HepG2 (cell line): ENCODE results near the gene CTNNBL1. TPM values are rescaled to one million over a fixed set of nuclear protein-coding genes. Genes with fewer than 3 reads are reported as not detected.

Source experiments
- GLMP ChIP-seq: sonication (generic); formaldehyde crosslinking; IDR thresholded peaks from 2 replicates; pipeline ENCODE4 v1.9.0; 2021; ENCODE audit warnings: missing genetic modification reagents, mild to moderate bottlenecking, borderline replicate concordance
- HMGA1 ChIP-seq: sonication (generic); formaldehyde crosslinking; conservative IDR thresholded peaks from 2 replicates; pipeline ENCODE4 v1.4.0; 2020; ENCODE audit warnings: missing genetic modification reagents
- HNF4G ChIP-seq, 2 experiments: sonication (generic) in 1 of 2; formaldehyde crosslinking in 1 of 2; IDR thresholded peaks; 2 replicates each; pipeline versions ENCODE4 v1.4.0 to v1.6.1; 2011 to 2020; ENCODE audit warnings: borderline replicate concordance in 2 of 2, low read depth in 2 of 2, mild to moderate bottlenecking in 2 of 2, low read length in 1 of 2, missing genetic modification reagents in 1 of 2, moderate library complexity in 1 of 2
- MAFK ChIP-seq, 2 experiments: IDR thresholded peaks in 1 of 2; conservative IDR thresholded peaks in 1 of 2; 2 replicates each; pipeline ENCODE4 v1.6.1; 2011; ENCODE audit warnings: improper control_type of control experiment in 2 of 2, low read length in 2 of 2
- NONO ChIP-seq, 2 experiments: fragments of 450-650 bp in 1 of 2; sonication (generic) in 1 of 2; formaldehyde crosslinking in 1 of 2; IDR thresholded peaks in 1 of 2; conservative IDR thresholded peaks in 1 of 2; 2 replicates each; pipeline versions ENCODE4 v1.6.1 to v1.8.0; 2017 to 2022; ENCODE audit warnings: mild to moderate bottlenecking in 1 of 2, missing genetic modification reagents in 1 of 2, moderate library complexity in 1 of 2
- PATZ1 ChIP-seq: sonication (generic); formaldehyde crosslinking; IDR thresholded peaks from 2 replicates; pipeline ENCODE4 v1.4.0; 2020; ENCODE audit warnings: missing genetic modification reagents
- PAX8 ChIP-seq: sonication (generic); formaldehyde crosslinking; IDR thresholded peaks from 2 replicates; pipeline ENCODE4 v1.8.0; 2022; ENCODE audit warnings: mild to moderate bottlenecking, missing genetic modification reagents, borderline replicate concordance
- PHF21A ChIP-seq: sonication (generic); formaldehyde crosslinking; IDR thresholded peaks from 2 replicates; pipeline ENCODE4 v1.5.0; 2020; ENCODE audit warnings: mild to moderate bottlenecking, missing genetic modification reagents
- UBTF ChIP-seq: sonication (generic); formaldehyde crosslinking; IDR thresholded peaks from 2 replicates; pipeline ENCODE4 v1.4.0; 2020; ENCODE audit warnings: mild to moderate bottlenecking, missing genetic modification reagents
- ZKSCAN5 ChIP-seq: sonication (generic); formaldehyde crosslinking; IDR thresholded peaks from 2 replicates; pipeline ENCODE4 v1.5.1; 2020; ENCODE audit warnings: mild to moderate bottlenecking, missing genetic modification reagents
- ZNF253 ChIP-seq: sonication (generic); formaldehyde crosslinking; IDR thresholded peaks from 2 replicates; pipeline ENCODE4 v1.8.0; 2022; ENCODE audit warnings: mild to moderate bottlenecking, missing genetic modification reagents, borderline replicate concordance
- ZNF33A ChIP-seq: sonication (generic); formaldehyde crosslinking; IDR thresholded peaks from 2 replicates; pipeline ENCODE4 v1.5.1; 2020; ENCODE audit warnings: missing genetic modification reagents, mild to moderate bottlenecking, moderate library complexity, borderline replicate concordance
- ZNF383 ChIP-seq: sonication (generic); formaldehyde crosslinking; IDR thresholded peaks from 2 replicates; pipeline ENCODE4 v1.4.0; 2020; ENCODE audit warnings: missing genetic modification reagents, mild to moderate bottlenecking, borderline replicate concordance
- ZNF580 ChIP-seq: IDR thresholded peaks from 2 replicates; pipeline ENCODE4 v1.6.1; 2016; ENCODE audit warnings: low read depth, borderline replicate concordance
- ZNF644 ChIP-seq: IDR thresholded peaks from 2 replicates; pipeline ENCODE4 v1.6.1; 2016; ENCODE audit warnings: low read depth
- polyA plus RNA-seq, 8 experiments: library from polyadenylated mRNA; depleted of rRNA in 3 of 8; stranded (reverse) in 7 of 8; unstranded in 1 of 8; fragments of >200 nt; fragmentation: Illumina TruSeq in 4 of 8; extraction: Trizol in 4 of 8; gene quantifications; 2 replicates each; pipeline versions ENCODE4 v1.2.1 to v1.2.3, GENCODE V29; 2011 to 2016; ENCODE audit warnings: low read depth in 4 of 8, missing spikeins in 1 of 8, mixed read lengths in 1 of 8; ENCODE audit not compliant: insufficient read depth in 1 of 8
- total RNA-seq, 5 experiments: library from RNA; depleted of rRNA; stranded (reverse); fragments of >200 nt; fragmentation: Illumina TruSeq; extraction: Trizol; gene quantifications; 2 replicates each; pipeline ENCODE4 v1.2.3, GENCODE V29; 2016; ENCODE audit warnings: low read depth in 1 of 5

Gene CTNNBL1
- total and polyA plus RNA-seq, 2 of the 13 experiments (the other 11 are each of a cell fraction or from before 2014, with no cell fraction given) = 49.3 to 94.6 TPM

GRCh38 chr20:37677969-37678861, 15.6 kb upstream of the CTNNBL1 start (continued):
- TF ChIP-seq GLMP (CRISPR knock-in tag) = no peak
- no peak for TF ChIP-seq HMGA1 (CRISPR knock-in tag)
- no peak for TF ChIP-seq ZKSCAN5
- TF ChIP-seq HNF4G (IDR thresholded peaks at IDR 0.05; ENCODE audit: borderline replicate concordance, low read depth, low read length) = peak; percentile 69
- no peak for TF ChIP-seq HNF4G (CRISPR knock-in tag; IDR thresholded peaks at IDR 0.05; ENCODE audit: borderline replicate concordance, low read depth)
- no peak; the same call in 1 of the 2 replicates for TF ChIP-seq PATZ1
- peak; percentile 32 to 49; a peak in 2 of 4 replicates for TF ChIP-seq MAFK (conservative IDR thresholded peaks at IDR 0.05 in 1 of 2, IDR thresholded peaks at IDR 0.05 in 1 of 2; ENCODE audit: low read length in 2 of 2)
- peak; percentile 65; the same call in 1 of the 2 replicates for TF ChIP-seq PHF21A
- no peak for TF ChIP-seq PAX8 (CRISPR knock-in tag)
- no peak for TF ChIP-seq NONO (IDR thresholded peaks at IDR 0.05)
- peak; percentile 72 for TF ChIP-seq NONO (CRISPR knock-in tag; conservative IDR thresholded peaks at IDR 0.05)
- TF ChIP-seq ZNF383 (CRISPR knock-in tag) = no peak
- TF ChIP-seq ZNF580 (CRISPR knock-in tag) = peak; percentile 27; the same call in 1 of the 2 replicates
- no peak for TF ChIP-seq ZNF644 (CRISPR knock-in tag)
- no peak for TF ChIP-seq ZNF253 (CRISPR knock-in tag)
- peak; percentile 41; the same call in 1 of the 2 replicates for TF ChIP-seq UBTF (CRISPR knock-in tag)
- no peak for TF ChIP-seq ZNF33A (CRISPR knock-in tag)
